Panc1 (cell line): ENCODE measurements around the gene TSNAX.

Experiments
- POLR2AphosphoS5 ChIP-seq: IDR thresholded peaks from 2 replicates; pipeline ENCODE4 v1.6.1; 2012; ENCODE audit warnings: mild to moderate bottlenecking, low read depth, low read length, moderate library complexity
- TF ChIP-seq, protein P1 (sequence below): fragments of 450-650 bp; IDR thresholded peaks from 2 replicates; pipeline ENCODE4 v1.5.1; 2017; ENCODE audit warnings: mild to moderate bottlenecking

DNA sequence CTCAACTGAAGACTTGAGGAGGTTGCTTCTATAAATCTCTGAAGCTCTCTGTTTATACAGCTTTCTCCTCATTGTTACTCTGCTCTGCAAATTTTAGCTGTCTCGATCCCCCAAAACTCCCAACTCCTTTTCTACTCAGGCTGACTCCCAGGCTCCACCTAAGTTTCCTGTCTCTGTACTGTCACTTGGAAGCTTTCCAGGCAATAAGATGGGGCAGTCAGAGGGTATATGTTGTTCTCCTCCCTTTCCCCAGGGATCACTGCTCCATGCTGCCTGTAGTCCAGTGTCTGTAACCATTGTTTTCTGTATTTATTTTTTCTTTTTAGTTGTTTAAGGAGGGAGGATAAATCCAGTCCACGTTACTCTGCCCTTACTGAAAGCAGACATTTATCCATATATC lies 13.4 kb downstream of the TSNAX start:
- TF ChIP-seq, protein P1, sequence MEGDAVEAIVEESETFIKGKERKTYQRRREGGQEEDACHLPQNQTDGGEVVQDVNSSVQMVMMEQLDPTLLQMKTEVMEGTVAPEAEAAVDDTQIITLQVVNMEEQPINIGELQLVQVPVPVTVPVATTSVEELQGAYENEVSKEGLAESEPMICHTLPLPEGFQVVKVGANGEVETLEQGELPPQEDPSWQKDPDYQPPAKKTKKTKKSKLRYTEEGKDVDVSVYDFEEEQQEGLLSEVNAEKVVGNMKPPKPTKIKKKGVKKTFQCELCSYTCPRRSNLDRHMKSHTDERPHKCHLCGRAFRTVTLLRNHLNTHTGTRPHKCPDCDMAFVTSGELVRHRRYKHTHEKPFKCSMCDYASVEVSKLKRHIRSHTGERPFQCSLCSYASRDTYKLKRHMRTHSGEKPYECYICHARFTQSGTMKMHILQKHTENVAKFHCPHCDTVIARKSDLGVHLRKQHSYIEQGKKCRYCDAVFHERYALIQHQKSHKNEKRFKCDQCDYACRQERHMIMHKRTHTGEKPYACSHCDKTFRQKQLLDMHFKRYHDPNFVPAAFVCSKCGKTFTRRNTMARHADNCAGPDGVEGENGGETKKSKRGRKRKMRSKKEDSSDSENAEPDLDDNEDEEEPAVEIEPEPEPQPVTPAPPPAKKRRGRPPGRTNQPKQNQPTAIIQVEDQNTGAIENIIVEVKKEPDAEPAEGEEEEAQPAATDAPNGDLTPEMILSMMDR: no peak
- no peak for TF ChIP-seq POLR2AphosphoS5
